ENCODE measurements around the gene SPTB.

DNA sequence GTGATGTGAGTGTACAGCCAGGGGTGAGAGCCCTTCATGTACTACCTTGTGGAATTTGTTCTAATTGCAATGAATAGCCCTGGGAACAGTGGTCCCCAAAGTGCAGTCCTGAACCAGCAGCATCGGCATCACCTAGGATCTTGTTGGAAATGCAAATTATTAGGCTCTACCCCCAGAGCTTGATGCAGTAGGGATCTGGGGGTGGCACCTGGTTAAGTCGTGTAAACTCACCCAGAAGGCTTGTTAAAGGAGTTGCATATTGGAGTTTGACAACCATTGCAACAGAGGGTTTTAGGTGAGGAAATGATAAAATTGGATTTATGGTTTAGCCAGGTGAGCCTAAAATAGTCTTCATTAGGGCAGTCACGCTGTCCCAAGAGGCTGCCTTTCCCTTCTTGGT, 102.2 kb downstream of the SPTB start:
- TF ChIP-seq, protein P1, sequence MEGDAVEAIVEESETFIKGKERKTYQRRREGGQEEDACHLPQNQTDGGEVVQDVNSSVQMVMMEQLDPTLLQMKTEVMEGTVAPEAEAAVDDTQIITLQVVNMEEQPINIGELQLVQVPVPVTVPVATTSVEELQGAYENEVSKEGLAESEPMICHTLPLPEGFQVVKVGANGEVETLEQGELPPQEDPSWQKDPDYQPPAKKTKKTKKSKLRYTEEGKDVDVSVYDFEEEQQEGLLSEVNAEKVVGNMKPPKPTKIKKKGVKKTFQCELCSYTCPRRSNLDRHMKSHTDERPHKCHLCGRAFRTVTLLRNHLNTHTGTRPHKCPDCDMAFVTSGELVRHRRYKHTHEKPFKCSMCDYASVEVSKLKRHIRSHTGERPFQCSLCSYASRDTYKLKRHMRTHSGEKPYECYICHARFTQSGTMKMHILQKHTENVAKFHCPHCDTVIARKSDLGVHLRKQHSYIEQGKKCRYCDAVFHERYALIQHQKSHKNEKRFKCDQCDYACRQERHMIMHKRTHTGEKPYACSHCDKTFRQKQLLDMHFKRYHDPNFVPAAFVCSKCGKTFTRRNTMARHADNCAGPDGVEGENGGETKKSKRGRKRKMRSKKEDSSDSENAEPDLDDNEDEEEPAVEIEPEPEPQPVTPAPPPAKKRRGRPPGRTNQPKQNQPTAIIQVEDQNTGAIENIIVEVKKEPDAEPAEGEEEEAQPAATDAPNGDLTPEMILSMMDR (IDR thresholded peaks at IDR 0.05 in 4 of 5, conservative IDR thresholded peaks at IDR 0.05 in 1 of 5), result no peak
- TF ChIP-seq POLR2A (IDR thresholded peaks at IDR 0.05), result no peak
